HG03571 (cell line): ENCODE data around the gene PTPRN2.

Experiments
- ATAC-seq: cut with Tn5 transposase; IDR thresholded peaks from one replicate; pipeline ENCODE4 v1.9.1; 2021; ENCODE audit not compliant: unreplicated experiment

The PTPRN2 gene

DNA sequence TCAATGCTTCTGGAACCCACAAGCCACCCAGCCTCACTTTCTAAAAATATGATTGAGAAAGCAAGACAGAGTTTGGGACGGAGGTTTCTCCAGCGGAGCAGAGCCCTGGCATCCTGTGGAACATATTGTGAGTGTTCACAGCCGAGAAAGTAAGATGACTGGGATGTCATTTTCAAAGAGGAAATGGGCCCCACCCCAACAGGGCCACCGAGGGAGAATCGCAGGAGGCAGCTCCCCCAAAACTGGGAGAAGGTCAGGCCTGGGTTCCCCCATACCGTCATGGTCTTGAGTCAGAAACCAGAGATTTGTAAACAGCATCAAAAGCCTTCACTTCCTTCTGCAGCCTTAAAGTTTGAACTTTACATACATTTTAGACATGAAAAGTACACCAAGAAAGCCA, 560.0 kb downstream of the PTPRN2 start:
- ATAC-seq, result no peak

DNA sequence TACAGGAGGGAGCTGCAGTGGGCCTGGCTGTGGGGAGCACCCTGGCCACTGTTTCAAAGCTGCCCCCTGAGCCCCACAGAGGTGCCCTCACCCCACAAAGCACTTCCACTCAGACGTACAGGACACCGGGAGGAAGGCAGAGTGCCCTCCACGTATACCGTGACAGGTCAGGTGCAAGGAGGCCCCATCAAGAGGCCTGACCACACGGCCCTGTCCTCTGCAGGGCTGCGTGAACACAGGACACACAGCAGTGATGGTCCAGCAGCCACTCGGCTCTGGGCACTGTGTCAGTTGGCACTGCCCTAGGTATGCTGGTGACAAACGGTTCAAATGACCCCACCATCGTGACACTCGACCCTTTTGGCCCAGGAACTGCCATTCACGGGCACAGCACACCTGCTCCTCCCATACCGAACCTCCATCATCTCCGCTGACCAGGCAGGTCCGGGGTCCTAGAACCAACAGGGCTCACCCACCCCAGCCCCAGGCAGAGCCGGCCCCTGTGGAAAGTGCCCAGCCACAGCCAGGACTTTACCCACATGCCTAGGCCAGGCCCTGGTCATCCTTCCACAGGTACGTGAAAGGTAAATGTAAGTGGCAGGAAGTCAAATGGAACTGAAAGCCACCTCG, 560.9 kb downstream of the PTPRN2 start:
- no peak for ATAC-seq

DNA sequence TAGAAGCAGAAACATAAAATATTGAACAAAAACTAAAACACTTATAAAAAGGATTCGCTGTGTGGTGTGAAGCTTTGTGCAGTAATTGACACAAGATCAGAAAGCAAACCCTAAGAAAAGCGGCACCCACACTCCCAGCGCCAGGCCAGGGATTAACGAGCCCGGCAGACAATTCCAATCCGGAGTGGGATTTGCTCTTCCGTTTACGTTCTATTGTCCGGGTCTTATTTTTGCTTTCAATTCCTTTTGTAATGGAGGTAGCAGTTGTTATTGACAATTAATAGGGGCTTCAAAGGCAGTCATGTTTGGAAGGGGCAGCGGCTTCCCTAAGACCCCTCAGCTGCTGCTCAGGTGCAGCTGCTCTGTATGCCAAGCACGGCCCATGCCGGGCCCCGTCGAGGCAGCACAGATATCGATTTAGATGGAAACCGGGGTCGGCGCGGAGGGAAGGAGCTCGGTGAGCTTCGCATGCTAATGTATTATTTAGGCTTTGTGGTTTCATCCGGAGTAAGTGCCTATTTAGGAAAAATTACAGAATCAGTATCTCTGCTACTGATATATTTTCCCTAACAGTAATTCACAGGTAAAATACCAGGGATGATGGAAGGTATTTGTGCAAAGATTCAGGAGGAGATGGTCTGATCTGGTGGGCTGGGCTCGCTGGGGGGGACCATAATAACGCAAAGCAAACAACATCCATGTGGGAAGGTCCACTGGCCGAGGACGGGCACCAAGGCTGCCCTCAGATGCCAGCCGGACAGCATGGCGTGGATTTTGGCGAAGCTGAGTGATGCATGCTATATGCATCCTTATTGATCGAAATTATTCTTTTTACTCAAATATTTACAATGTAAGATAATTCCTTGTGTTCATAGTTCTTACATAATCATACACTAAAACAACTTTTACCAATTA, 561.7 kb downstream of the PTPRN2 start:
- ATAC-seq, result no peak

DNA sequence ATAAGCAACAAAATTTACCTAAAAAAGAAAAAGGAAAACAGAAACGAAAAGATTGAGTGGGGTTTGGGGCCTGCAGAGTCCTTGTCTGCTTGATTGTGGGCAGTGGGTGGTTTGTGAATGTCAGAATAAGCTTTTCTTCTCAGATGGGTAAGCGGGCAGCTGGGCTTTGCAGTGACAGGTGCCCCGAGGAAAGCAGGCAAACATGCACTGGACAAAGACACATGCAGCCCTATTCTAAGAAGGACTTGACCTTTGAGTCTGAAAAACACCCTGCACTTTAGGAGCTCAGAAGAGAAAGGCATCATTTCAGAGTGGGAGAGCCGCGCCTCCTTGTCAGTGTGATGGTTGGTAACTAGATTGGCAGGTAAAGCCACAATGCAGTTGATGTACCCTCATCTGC, 562.7 kb downstream of the PTPRN2 start:
- ATAC-seq, result no peak

DNA sequence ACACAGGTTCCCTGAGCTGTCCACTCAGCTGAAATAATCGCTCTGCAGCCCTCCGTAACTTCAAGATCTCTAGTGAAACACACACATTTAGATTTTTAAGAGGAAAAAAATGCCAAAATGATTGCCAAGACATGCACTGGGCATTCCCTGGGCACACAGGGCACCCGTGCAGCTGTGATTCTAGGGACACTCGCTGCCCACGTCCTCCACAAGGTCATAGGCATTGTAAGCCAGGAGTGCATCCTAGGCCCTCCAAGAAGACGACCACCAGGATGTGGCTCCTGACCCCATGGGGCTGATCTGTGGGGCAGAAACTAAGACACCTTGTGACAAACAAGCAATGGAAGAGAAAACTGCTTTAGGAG, 563.3 kb downstream of the PTPRN2 start:
- no peak for ATAC-seq

DNA sequence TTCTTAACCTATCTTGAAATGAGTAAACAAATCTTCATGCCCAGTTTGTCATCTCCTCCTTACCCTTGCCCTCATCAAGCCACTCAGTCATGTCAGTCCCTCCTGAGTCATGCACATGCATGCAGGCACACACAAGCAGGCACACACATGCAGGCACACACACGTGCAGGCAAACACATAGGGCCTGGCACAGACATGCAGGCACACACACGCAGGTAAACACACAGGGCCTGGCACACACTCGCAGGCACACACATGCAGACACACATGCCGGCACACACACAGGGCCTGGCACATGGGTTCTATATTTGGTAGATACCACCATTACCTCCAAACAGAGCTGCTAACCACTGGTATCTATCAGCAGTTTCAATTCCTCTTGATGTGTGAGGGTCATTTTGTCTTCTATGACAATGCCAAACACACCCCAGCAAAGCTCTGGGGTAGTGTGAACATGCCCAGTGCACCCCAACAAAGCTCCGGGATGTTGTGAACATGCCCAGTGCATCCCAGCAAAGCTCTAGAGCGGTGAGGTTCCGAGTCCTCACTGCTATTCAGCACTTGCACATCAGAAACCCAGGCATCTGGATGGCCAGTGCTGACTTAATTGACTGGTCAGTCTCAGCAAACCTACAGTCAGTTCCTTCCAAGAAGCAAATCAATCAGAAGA, 563.8 kb downstream of the PTPRN2 start:
- no peak for ATAC-seq

DNA sequence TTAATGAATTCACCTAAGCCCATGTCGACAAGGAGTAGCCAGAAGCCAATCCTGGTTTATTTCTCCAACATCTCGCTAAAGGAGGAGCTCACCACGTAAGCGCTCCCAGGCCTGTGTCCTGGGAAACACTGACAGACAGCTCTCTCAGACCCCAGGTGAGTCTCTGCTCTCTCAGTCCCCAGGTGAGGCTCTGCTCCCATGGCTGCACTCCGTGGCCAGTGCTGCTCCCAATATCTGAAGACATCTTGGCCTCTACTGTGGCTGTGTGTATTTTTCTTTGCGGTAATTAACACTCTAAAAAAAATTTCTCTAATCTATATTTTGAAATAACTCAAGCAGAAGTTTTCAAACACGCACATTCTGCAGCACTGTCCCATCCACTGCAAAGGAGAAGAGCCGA, 564.5 kb downstream of the PTPRN2 start:
- no peak for ATAC-seq

DNA sequence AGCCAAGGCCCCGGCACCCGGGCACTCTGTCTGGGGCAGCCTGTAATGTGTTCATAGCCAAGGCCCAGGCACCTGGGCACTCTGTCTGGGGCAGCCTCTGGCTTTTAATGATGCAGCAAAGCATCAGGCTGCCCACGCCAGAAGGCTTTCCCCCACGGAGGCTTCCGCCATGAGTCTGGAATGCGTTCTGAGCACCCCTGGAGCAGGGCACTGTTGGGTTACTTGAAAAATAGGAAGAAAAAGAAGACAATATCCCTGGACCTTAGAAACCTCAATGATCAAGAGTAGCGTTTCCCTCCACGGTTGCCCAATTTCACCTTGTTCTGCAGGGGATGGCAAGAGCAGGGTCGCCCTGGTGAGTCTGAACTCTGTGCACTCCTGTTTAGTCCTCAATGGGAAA, 565.0 kb downstream of the PTPRN2 start:
- ATAC-seq, result no peak

DNA sequence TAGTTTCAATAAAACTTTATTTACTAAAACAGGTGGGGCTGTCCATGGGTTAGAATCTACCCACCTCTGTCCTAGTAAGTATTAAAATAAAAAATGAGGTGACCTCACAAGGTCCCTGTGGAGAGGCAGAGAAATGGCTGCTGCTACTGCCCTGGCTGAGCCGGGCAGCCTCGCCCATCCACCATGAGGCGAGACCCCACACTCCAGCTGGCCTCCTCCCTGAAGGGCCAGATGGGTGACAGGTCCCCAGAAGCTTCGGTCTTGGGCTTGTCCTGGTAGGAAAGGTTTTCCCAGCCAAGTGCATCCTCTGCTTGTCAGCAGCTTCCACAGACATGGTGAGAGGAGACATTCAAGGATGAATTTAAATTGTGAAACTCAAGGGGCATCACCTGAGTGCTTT, 565.8 kb downstream of the PTPRN2 start:
- no peak for ATAC-seq

DNA sequence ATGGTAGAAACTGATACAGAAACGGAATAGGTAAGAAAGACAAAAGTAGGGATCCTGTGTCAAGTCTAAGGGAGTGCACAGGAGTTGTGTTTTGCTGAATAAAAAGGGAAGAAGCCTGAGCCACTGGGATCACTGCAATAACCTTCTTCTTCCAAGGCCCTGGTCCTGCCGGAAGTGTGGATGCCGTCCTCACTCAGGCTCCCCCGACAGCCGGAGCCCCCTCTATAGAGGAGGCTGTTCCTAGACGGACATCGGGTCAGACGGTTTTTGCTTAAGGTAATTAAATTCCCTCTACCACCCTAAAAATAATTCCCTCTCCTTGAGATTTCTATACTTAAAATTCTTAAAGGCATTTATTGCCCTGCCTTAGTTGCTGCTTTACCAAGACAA, 566.9 kb downstream of the PTPRN2 start:
- no peak for ATAC-seq

DNA sequence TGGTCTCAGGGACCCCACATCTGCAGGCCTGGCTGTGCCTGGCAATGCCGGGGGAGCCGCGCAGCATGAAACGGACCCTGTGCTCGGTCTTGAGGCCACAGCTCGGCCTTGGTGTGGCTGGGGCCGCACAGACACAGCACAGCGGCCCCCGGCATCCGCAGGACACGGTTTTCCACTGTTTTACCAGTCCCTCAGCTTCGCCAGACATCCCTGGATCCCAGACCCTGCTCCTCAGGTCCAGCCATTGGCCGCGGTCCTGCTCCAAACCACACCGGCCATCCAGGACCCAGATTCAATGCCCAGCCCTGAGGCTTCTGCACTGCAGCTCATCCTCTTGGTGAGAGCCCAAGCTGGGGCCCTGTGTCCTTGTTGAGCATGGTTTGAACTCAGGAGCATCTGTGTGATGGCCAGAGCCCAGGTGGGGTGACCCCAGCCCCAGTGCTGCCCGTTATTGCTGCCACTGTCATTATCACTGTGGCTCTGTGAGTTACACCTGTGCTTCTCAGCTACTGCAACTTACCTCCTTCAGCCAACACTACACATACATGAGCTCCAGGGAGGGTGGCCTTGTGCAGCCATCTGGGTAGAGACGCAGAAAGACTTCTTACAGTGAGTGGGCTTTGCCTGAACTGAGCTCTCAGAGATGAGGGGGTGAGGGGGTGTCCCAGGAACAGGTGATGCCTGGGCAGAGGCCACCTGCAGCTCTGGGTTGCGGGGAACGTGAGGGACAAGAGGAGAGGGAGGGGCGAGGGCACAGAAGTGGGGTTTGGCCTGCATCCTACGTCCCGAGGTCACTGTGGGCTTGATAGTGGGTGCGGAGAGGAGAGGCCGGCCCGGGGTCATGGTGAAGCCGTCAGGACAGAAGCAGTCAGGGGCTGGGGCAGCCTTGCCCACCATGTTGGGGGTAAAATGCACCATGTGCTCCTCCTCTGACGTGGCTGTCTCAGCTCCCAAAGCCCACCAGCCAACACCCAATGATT, 567.6 kb downstream of the PTPRN2 start:
- ATAC-seq, result no peak

DNA sequence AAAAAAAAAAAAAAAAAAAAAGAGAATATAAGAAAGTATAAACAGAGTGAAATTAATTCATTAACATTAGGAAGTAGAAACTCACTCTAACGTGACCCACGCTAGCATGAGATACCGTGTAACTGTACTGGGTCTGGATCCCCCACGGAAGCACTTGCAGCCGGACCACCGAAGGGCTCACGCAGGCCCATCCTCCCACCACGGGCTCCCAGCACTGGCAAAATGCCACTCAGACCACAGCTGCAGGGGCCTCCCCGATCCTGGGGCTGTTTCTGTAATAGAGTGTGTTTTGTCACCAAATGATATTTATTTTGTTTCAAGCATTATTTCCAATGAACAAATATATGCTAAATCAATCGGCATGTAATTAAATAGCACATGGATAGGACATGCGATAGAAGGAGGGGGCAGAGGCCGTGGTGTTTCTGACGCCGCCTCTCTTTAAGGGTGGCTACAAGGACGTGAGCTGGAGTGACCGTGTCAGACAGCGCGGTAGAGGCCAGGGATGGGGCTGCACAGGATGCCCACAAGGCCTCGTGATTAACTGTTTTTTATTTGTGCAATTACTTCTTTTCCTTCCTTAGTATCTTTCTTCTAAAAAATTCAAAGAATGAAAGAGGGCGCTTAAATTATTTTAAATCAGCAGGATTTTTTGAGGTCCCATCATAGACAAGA, 568.5 kb downstream of the PTPRN2 start:
- ATAC-seq, result no peak

DNA sequence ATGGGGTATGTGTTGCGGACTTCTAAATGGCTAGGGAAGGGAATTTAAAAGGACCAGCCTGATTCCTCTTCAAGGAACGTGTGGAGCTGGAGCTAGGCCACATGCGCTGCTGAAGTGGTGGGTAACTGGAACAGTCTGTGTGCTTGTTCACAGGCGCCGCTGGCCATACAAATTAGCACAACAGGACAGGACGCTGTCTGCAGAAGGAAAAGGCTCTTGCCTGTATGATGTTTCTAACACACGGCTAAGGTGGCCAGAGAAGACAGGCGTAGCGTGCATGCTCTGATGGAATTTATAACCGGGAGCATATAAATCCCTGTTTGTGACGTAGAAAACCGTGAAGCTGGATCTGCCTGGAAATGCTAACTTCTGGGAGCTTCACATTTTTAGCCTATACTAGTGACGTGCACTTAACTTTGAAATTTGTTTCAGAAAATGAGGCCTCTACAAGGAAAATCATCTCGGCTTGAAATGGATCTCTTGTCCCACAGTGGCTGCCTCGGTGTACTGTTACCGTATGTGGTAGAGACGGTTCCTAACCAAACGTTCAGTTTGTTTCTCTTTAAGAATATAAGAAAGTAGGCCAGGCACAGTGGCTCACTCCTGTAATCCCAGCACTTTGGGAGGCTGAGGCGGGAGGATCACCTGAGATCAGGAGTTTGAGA, 569.4 kb downstream of the PTPRN2 start:
- no peak for ATAC-seq

DNA sequence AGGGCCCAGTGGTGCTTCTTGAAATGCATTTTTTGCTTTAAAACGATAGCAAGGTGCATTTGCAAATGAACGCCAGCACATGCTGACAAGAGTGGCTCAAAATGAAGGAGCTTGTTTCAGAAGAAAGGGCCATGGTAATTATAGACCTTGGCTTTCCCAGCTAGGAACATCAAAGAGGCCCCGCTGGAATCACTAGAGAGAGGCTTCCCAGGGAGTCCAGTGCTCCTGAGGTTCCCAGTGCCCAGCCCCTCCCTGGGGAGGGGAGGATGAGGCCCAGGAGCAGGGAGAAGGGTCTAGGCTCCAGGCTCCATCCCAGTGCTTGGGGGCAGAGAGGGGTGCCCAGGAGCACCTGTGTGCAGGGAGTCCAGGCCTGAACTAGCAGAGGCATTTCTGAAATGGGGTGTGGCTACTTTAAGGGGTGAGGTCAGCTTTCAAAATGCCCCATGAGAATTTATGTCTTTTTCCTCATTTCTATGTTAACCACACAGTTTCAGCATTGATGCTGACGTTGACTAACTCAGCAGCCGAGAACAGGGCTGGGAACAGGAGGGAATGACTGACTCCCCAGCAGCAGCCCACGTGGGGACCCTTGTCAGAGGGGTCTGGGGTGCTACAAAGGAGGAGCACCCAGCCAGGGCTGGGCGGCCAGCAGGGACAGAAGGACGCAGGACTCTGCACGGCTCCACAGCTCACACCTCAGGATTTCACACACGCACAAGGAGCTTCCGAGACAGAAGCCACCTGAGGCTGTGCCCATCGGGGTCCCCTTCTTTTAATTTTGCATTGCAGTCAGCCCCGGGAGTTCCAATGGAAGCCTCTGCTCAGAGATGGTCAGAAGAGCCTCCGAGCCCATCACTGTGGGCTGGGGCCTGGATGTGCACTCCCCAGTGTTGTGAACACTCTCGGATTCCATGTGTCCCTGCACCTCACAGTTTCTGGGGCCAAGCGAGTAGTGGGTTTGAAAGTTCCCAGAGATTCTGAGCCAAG, 570.2 kb downstream of the PTPRN2 start:
- ATAC-seq, result no peak

DNA sequence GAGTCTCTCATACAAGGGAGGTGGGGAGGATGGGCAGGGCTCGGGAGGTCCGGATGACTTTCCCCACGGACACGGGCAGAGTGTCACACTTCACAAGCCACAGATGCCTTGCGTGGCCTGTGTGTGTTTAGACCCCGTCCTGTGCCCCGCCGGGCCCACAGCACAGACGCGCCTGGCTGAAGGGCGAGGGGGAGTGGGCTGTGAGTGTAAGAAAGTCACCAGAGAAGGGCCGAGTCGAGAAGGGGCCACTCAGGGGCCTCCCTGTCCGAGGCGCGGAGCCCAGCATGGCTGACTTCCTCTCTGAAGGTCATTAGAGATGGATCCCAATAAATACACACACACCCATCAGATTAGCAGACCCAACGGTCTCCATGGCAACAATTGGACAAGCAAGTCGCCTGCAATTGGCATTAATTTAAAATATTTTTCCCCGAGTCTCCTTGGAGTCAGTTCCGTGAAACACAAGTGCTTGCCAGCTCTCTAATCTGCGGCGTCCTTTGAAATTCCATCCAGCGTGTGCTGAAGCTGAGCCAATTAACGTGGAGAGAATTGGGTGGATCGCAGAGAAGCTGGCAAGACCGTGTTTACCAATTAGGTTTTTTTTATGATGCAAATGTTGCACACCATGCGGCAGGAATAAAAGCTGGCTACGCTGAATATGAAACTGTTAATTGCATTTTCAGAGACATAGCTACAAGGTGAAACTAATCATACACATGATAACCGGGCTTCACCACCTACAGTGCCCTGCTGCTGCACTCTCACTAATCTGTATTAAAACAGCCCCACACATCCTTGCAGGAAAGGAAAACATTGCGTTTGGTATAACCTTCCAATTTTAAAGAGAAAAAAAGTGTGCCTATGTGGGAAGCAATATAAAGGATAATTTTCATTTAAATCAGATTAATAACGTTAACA, 571.2 kb downstream of the PTPRN2 start:
- no peak for ATAC-seq

DNA sequence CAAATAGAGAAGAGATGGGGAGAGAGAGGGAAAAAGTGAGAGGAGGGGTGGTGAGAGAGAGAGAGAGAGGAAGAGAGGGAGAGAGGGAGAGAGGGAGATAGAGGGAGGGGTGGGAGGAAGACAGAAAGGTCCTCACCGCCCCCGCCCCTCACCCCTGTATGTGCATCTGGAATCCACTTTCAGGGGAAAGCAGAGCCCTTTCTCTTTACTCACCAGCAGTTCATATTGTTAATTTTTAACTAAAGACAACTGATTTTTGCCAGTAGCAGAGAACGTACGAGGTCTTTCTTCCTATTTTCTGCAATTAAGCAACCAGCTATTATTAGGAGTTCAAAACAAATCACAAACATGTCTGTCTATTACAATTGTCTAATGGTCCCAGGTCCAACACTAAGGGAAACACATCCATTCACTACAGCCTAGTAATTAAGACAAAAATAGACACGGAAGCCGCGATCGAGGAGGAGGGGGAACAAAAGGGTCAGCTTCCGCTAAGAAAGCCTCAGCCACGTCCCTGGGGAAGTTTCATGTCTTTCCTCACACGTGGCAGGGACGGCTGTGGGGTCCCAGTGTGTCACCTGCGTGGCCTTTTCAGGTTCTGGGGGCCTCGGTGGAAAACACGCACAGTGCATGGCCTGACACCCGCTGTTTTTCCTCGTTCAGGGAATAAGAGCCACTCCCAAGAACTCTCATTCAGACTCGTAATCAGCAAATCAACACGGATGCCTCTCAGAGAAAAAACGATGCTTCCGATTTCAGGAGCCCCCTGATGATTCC, 572.0 kb downstream of the PTPRN2 start:
- ATAC-seq, result no peak

DNA sequence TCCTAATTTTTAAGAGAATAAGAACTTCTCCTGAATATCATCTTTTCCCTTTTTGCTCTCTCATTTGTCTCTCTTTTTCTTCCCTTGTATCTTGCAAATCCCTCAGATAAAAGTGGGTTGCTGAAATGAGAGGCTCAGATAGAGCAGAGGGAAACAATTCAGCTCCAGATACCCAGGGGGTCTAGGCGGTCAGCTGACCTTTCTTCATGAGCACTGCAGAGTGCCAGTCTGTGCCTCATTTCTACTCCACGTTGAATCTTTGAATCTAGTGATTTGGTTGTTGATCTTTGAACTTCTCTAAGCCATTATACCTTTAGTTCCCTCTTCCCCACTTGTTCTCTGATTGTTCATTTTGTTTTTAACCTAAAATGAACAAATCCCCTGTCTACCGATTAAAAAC, 572.6 kb downstream of the PTPRN2 start:
- ATAC-seq, result no peak
